Gastrocnemius medialis (tissue), 4 donors: ENCODE measurements around the gene KCNJ3. TPM values are rescaled to one million over a fixed set of nuclear protein-coding genes. Genes with fewer than 3 reads are reported as not detected.

ENCODE experiments used
- ATAC-seq, 2 donors: fragments of 150-250 bp; one replicate each; pipeline ENCODE4 v1.9.1; 2016
- DNase-seq, 2 donors: peaks; one replicate each; pipeline ENCODE4 v3.0.0-alpha.2; 2019
- H3K27ac ChIP-seq, 4 donors: fragments of 200-600 bp; sonication (generic); 1 replicate in 1 of 4; 2 replicates in 3 of 4; pipeline ENCODE4 v1.5.1; 2016 to 2018; ENCODE audit warnings: mild to moderate bottlenecking in 2 of 4, moderate library complexity in 1 of 4
- H3K27me3 ChIP-seq, 3 donors: fragments of 200-600 bp; sonication (generic) in 2 of 3; 1 replicate in 1 of 3; 2 replicates in 2 of 3; pipeline versions ENCODE4 v1.5.1 to v1.6.0; 2016 to 2019; ENCODE audit warnings: mild to moderate bottlenecking in 1 of 3, moderate library complexity in 1 of 3
- H3K36me3 ChIP-seq, 2 donors: fragments of 200-600 bp; sonication (generic) in 1 of 2; one replicate each; pipeline ENCODE4 v1.5.1; 2017 to 2018
- H3K4me1 ChIP-seq, 2 donors: fragments of 200-600 bp; sonication (generic) in 1 of 2; one replicate each; pipeline ENCODE4 v1.5.1; 2016 to 2017; ENCODE audit warnings: mild to moderate bottlenecking in 2 of 2
- H3K4me3 ChIP-seq, 4 donors: fragments of 200-600 bp; sonication (generic) in 3 of 4; 1 replicate in 1 of 4; 2 replicates in 3 of 4; pipeline ENCODE4 v1.5.1; 2016 to 2019; ENCODE audit warnings: mild to moderate bottlenecking in 2 of 4
- H3K9me3 ChIP-seq, 3 donors: fragments of 200-600 bp; sonication (generic) in 2 of 3; 1 replicate in 1 of 3; 2 replicates in 2 of 3; pipeline ENCODE4 v1.5.1; 2016 to 2019
- CTCF ChIP-seq, 5 experiments: fragments of 450-650 bp in 3 of 5; fragments of 200-600 bp in 2 of 5; sonication (generic) in 2 of 5; IDR thresholded peaks in 4 of 5; conservative IDR thresholded peaks in 1 of 5; 1 replicate in 4 of 5; 2 replicates in 1 of 5; pipeline ENCODE4 v1.5.1; 2016 to 2019; ENCODE audit warnings: antibody characterized with exemption in 5 of 5, mild to moderate bottlenecking in 3 of 5, moderate library complexity in 3 of 5
- POLR2A ChIP-seq, 2 donors: fragments of 450-650 bp; IDR thresholded peaks; one replicate each; pipeline ENCODE4 v1.6.1; 2017; ENCODE audit warnings: antibody characterized with exemption in 2 of 2, mild to moderate bottlenecking in 2 of 2, moderate library complexity in 2 of 2
- in situ Hi-C, 4 donors: fragments of 200-750 bp; cut with MboI; loops; one replicate each; pipeline versions ENCODE4 v1.15.0 to v1.8.0; 2017; ENCODE audit warnings: low sequenced_read_pairs in 4 of 4
- intact Hi-C: fragments of 100-400 bp; cut with DNase I; formaldehyde crosslinking; loops from one replicate; pipeline ENCODE4 v1.15.1; 2023; ENCODE audit warnings: low total_unique reads
- total RNA-seq, 4 donors: library from RNA; depleted of rRNA; stranded (reverse); fragments of >200 nt; gene quantifications; one replicate each; pipeline versions ENCODE4 v1.1.0 to v1.2.3, GENCODE V29; 2016

Gene KCNJ3
- total RNA-seq, 4 donors from 2014 or later, result 0.09 TPM; not detected in 3

GRCh38 chr2:154696810-154697417 is 1.6 kb upstream of the KCNJ3 start:
- H3K4me3 ChIP-seq, result peak overlapping the region in 2 of 4 donors; percentile 39 to 51
- TF ChIP-seq CTCF (IDR thresholded peaks at IDR 0.05 in 4 of 5, conservative IDR thresholded peaks at IDR 0.05 in 1 of 5), result no peak
- no peak for TF ChIP-seq POLR2A (IDR thresholded peaks at IDR 0.05)
- H3K36me3 ChIP-seq, result no peaks in the 10 kb centered on the region
- intact Hi-C loops, result no loop called here
- no peak for DNase-seq
- peaks cover 17 to 25% (median 18%) of the 10 kb centered on the region in 3 donors for H3K27me3 ChIP-seq
- H3K27ac ChIP-seq, result no peak overlapping the region
- in situ Hi-C loops, result no loop called here
- ATAC-seq, result no peak
- H3K9me3 ChIP-seq, result no peaks in the 10 kb centered on the region
- no peaks in the 10 kb centered on the region for H3K4me1 ChIP-seq

- H3K27ac ChIP-seq, result no peak overlapping the region
- intact Hi-C loops, result no loop called here
- no peaks in the 10 kb centered on the region for H3K4me1 ChIP-seq
- no peak for TF ChIP-seq CTCF (IDR thresholded peaks at IDR 0.05 in 4 of 5, conservative IDR thresholded peaks at IDR 0.05 in 1 of 5)
- TF ChIP-seq POLR2A (IDR thresholded peaks at IDR 0.05), result no peak
- ATAC-seq (no peak), DNase-seq (no peak)
- H3K27me3 ChIP-seq, result peaks cover 17 to 25% (median 18%) of the 10 kb centered on the region in 3 donors
- no peaks in the 10 kb centered on the region for H3K36me3 ChIP-seq
- H3K9me3 ChIP-seq, result no peaks in the 10 kb centered on the region
- H3K4me3 ChIP-seq, result peak overlapping the region; percentile 18 to 51 (median 44)
- in situ Hi-C loops, result no loop called here
Measured at GRCh38 chr2:154697418-154698252, 860 bp upstream of the KCNJ3 start.

GRCh38 chr2:154698721-154699574 is 453 bp downstream of the KCNJ3 start:
- H3K27me3 ChIP-seq, result peaks cover 17 to 25% (median 18%) of the 10 kb centered on the region in 3 donors
- no peaks in the 10 kb centered on the region for H3K36me3 ChIP-seq
- in situ Hi-C loops, result no loop called here
- peak overlapping the region in 3 of 4 donors; percentile 21 to 51 (median 39) for H3K4me3 ChIP-seq
- H3K9me3 ChIP-seq, result no peaks in the 10 kb centered on the region
- H3K4me1 ChIP-seq, result no peaks in the 10 kb centered on the region
- no peak for TF ChIP-seq CTCF (IDR thresholded peaks at IDR 0.05 in 4 of 5, conservative IDR thresholded peaks at IDR 0.05 in 1 of 5)
- no peak for TF ChIP-seq POLR2A (IDR thresholded peaks at IDR 0.05)
- no peak overlapping the region for H3K27ac ChIP-seq
- no peak for ATAC-seq
- intact Hi-C loops, result no loop called here
- DNase-seq, result no peak

GRCh38 chr2:154699575-154699930 is 1.1 kb downstream of the KCNJ3 start:
- H3K27me3 ChIP-seq, result peaks cover 17 to 25% (median 18%) of the 10 kb centered on the region in 3 donors
- in situ Hi-C loops (no loop called here), intact Hi-C loops (no loop called here)
- DNase-seq, result no peak
- H3K27ac ChIP-seq, result no peak overlapping the region
- TF ChIP-seq POLR2A (IDR thresholded peaks at IDR 0.05), result no peak
- TF ChIP-seq CTCF (IDR thresholded peaks at IDR 0.05 in 4 of 5, conservative IDR thresholded peaks at IDR 0.05 in 1 of 5), result no peak
- no peak for ATAC-seq
- no peak overlapping the region for H3K4me3 ChIP-seq
- H3K4me1 ChIP-seq, result no peaks in the 10 kb centered on the region
- no peaks in the 10 kb centered on the region for H3K9me3 ChIP-seq
- H3K36me3 ChIP-seq, result no peaks in the 10 kb centered on the region
